Measurements from ENCODE around the gene RHOU. TPM values are rescaled to one million over a fixed set of nuclear protein-coding genes. Genes with fewer than 3 reads are reported as not detected.
A peak's percentile ranks its signal among the peaks of the same experiment; 100 is the strongest.

Gene RHOU
- total and polyA plus RNA-seq, 2 experiments from 2014 or later, result 1.8 to 1.9 TPM

GRCh38 chr1:228781809-228782661, 46.8 kb downstream of the RHOU start:
- H3K9ac ChIP-seq, result no peak overlapping the region
- H3K4me3 ChIP-seq, result no peak overlapping the region
- peaks cover 6% of the 10 kb centered on the region; the same call in 1 of the 2 replicates for H3K4me1 ChIP-seq (ENCODE audit: insufficient read depth)
- DNase-seq, result no peak
- H3K4me2 ChIP-seq (ENCODE audit: unreplicated experiment), result no peak overlapping the region
- H3K27ac ChIP-seq, result no peak overlapping the region
- no peaks in the 10 kb centered on the region for H3F3A ChIP-seq (ENCODE audit: insufficient read depth)
- H3K27me3 ChIP-seq (replicated peaks; ENCODE audit: insufficient read depth), result no peaks in the 10 kb centered on the region
- no peaks in the 10 kb centered on the region for H4K20me1 ChIP-seq (ENCODE audit: insufficient read depth)
- in situ Hi-C loops (cut with MboI), result no loop called here
- H3K36me3 ChIP-seq (ENCODE audit: low read depth), result no peaks in the 10 kb centered on the region
- no peaks in the 10 kb centered on the region for H3K9me3 ChIP-seq (ENCODE audit: low read depth)
- TF ChIP-seq EZH2phosphoT487 (IDR thresholded peaks at IDR 0.05; ENCODE audit: insufficient read depth, low read depth) (no peak), EZH2 (IDR thresholded peaks at IDR 0.05; ENCODE audit: insufficient read depth, poor library complexity, severe bottlenecking) (no peak)
- no peaks in the 10 kb centered on the region for H3K79me2 ChIP-seq (ENCODE audit: insufficient read depth)
- H2AFZ ChIP-seq, result no peak overlapping the region
- 38 to 44% methylated on average over 8 to 10 of the region's 10 CpGs for WGBS, 2 experiments (ENCODE audit: low coverage in 1 of 2, low lambda C conversion rate in 2 of 2, missing lambda C conversion rate in 2 of 2)
- H3K9me2 ChIP-seq (ENCODE audit: insufficient read depth), result no peaks in the 10 kb centered on the region

DNA sequence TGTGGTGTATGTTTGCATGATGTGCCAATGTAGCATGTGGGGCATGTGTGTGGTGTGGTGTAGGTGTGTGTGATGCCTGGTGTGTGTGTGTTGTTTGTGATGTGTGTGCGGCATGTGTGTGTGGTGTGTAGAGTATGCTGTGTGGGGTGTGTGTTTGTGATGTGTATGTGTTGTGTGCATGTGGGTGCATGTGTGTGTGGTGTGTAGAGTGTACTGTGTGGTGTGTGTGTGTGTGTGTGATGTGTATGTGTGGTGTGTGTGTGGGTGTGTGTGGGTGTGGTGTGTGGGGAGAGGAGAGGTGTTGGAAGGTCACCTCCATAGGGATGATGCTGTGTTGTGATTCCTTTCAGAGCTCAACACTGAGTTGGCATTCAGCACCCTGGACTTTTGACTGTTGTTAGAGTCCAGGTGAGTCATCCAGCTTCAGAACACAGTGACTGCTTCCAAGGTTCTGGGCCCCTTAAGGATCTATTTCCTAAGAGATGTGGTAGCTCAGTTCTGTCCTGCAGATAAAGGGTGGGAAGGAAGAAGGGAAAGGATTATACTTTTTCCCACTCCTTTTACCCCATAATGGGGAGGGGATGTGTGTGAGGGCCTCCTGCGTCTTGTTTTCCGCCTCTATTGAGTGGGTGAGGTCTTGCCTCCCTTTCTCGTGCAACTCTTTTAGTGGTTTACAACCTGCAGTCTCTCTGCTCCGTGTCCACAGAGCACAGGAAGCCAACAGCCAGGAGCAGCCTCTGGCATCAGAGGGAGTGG, 47.6 kb downstream of the RHOU start:
- Histone ChIP-seq H2AFZ (no peak overlapping the region), H3K36me3 (ENCODE audit: low read depth) (no peaks in the 10 kb centered on the region), H3K9me2 (ENCODE audit: insufficient read depth) (no peaks in the 10 kb centered on the region), H4K20me1 (ENCODE audit: insufficient read depth) (no peaks in the 10 kb centered on the region), H3F3A (ENCODE audit: insufficient read depth) (no peaks in the 10 kb centered on the region), H3K4me3 (no peak overlapping the region), H3K79me2 (ENCODE audit: insufficient read depth) (no peaks in the 10 kb centered on the region), H3K27ac (no peak overlapping the region), H3K4me2 (ENCODE audit: unreplicated experiment) (no peak overlapping the region), H3K27me3 (replicated peaks; ENCODE audit: insufficient read depth) (no peaks in the 10 kb centered on the region), H3K9me3 (ENCODE audit: low read depth) (no peaks in the 10 kb centered on the region), H3K9ac (no peak overlapping the region), H3K4me1 (ENCODE audit: insufficient read depth) (peaks cover 6% of the 10 kb centered on the region; the same call in 1 of the 2 replicates)
- WGBS, 2 experiments (ENCODE audit: low coverage in 1 of 2, low lambda C conversion rate in 2 of 2, missing lambda C conversion rate in 2 of 2), result 86% methylated on average over 5 of the region's 5 CpGs
- TF ChIP-seq EZH2phosphoT487 (IDR thresholded peaks at IDR 0.05; ENCODE audit: insufficient read depth, low read depth) (no peak), EZH2 (IDR thresholded peaks at IDR 0.05; ENCODE audit: insufficient read depth, poor library complexity, severe bottlenecking) (no peak)
- DNase-seq, result peak; percentile 75
- in situ Hi-C loops (cut with MboI), result no loop called here

- no peak overlapping the region for H3K9ac ChIP-seq
- TF ChIP-seq EZH2phosphoT487 (IDR thresholded peaks at IDR 0.05; ENCODE audit: insufficient read depth, low read depth), result no peak
- no peak for TF ChIP-seq EZH2 (IDR thresholded peaks at IDR 0.05; ENCODE audit: insufficient read depth, poor library complexity, severe bottlenecking)
- no peaks in the 10 kb centered on the region for H3K27me3 ChIP-seq (replicated peaks; ENCODE audit: insufficient read depth)
- WGBS, 2 experiments (ENCODE audit: low coverage in 1 of 2, low lambda C conversion rate in 2 of 2, missing lambda C conversion rate in 2 of 2), result 92 to 95% methylated on average over 11 of the region's 11 CpGs
- no peaks in the 10 kb centered on the region for H3K9me2 ChIP-seq (ENCODE audit: insufficient read depth)
- in situ Hi-C loops (cut with MboI), result no loop called here
- no peaks in the 10 kb centered on the region for H3K79me2 ChIP-seq (ENCODE audit: insufficient read depth)
- no peaks in the 10 kb centered on the region for H3K36me3 ChIP-seq (ENCODE audit: low read depth)
- H3F3A ChIP-seq (ENCODE audit: insufficient read depth), result no peaks in the 10 kb centered on the region
- DNase-seq, result no peak
- no peak overlapping the region for H3K4me3 ChIP-seq
- H4K20me1 ChIP-seq (ENCODE audit: insufficient read depth), result no peaks in the 10 kb centered on the region
- peaks cover 6% of the 10 kb centered on the region; the same call in 1 of the 2 replicates for H3K4me1 ChIP-seq (ENCODE audit: insufficient read depth)
- H3K4me2 ChIP-seq (ENCODE audit: unreplicated experiment), result no peak overlapping the region
- no peak overlapping the region for H3K27ac ChIP-seq
- no peaks in the 10 kb centered on the region for H3K9me3 ChIP-seq (ENCODE audit: low read depth)
- no peak overlapping the region for H2AFZ ChIP-seq
Measured at GRCh38 chr1:228783418-228784040, 48.2 kb downstream of the RHOU start.

- Histone ChIP-seq H3K9ac (no peak overlapping the region), H3K27me3 (replicated peaks; ENCODE audit: insufficient read depth) (no peaks in the 10 kb centered on the region), H3K9me3 (ENCODE audit: low read depth) (no peaks in the 10 kb centered on the region), H3F3A (ENCODE audit: insufficient read depth) (no peaks in the 10 kb centered on the region), H3K4me1 (ENCODE audit: insufficient read depth) (peaks cover 6% of the 10 kb centered on the region; the same call in 1 of the 2 replicates), H3K36me3 (ENCODE audit: low read depth) (no peaks in the 10 kb centered on the region), H3K79me2 (ENCODE audit: insufficient read depth) (no peaks in the 10 kb centered on the region), H3K4me3 (no peak overlapping the region), H3K9me2 (ENCODE audit: insufficient read depth) (no peaks in the 10 kb centered on the region), H2AFZ (no peak overlapping the region), H3K27ac (no peak overlapping the region), H3K4me2 (ENCODE audit: unreplicated experiment) (no peak overlapping the region), H4K20me1 (ENCODE audit: insufficient read depth) (no peaks in the 10 kb centered on the region)
- DNase-seq, result no peak
- TF ChIP-seq EZH2phosphoT487 (IDR thresholded peaks at IDR 0.05; ENCODE audit: insufficient read depth, low read depth), result no peak
- no peak for TF ChIP-seq EZH2 (IDR thresholded peaks at IDR 0.05; ENCODE audit: insufficient read depth, poor library complexity, severe bottlenecking)
- in situ Hi-C loops (cut with MboI), result no loop called here
- 73 to 74% methylated on average over 3 of the region's 3 CpGs for WGBS, 2 experiments (ENCODE audit: low coverage in 1 of 2, low lambda C conversion rate in 2 of 2, missing lambda C conversion rate in 2 of 2)
Measured at GRCh38 chr1:228784181-228784580, 48.9 kb downstream of the RHOU start.
